GM20000 (cell line): ENCODE data around the gene TAL1.

Experiments used
- DNase-seq: peaks from one replicate; pipeline ENCODE4 v3.0.0; 2012; ENCODE audit warnings: low spot score
- TF ChIP-seq, protein P1 (sequence below): IDR thresholded peaks from 2 replicates; pipeline ENCODE4 v1.5.1; 2012; ENCODE audit warnings: mild to moderate bottlenecking, control low read depth; ENCODE audit errors: extremely low read depth, missing control alignments

The TAL1 gene

DNA sequence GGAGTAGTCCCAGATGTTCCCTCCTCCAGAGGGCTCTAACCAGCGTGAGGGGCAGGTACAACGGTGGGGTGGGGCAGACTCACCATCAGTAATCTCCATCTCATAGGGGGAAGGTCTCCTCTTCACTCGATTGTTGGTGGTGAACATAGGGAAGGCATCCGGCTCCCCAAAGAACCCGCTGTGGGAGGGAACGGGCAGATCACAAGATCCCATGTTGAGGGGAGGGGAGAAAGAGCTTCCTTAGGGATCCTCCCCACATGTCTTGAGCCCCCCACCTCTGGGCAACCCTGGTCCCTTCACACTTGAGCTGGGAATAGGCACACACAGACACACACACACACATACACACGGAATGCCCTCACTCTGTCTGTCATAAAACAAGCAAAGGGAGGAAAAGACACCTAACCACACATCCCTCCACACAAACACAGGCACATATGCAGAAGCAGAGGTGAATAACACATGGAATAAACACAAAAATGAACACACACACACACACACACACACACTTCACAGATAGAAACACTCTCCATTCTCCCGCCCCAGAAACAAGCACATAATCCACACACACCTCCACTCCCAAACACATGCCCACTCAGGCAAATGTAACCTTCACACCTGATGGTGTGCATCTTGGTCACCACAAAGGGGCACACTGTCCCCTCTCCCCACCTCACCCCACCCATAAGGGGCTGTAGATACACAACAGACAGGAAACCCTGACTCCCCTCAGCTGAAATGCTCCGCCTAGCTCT, 7.9 kb downstream of the TAL1 start:
- TF ChIP-seq, protein P1, sequence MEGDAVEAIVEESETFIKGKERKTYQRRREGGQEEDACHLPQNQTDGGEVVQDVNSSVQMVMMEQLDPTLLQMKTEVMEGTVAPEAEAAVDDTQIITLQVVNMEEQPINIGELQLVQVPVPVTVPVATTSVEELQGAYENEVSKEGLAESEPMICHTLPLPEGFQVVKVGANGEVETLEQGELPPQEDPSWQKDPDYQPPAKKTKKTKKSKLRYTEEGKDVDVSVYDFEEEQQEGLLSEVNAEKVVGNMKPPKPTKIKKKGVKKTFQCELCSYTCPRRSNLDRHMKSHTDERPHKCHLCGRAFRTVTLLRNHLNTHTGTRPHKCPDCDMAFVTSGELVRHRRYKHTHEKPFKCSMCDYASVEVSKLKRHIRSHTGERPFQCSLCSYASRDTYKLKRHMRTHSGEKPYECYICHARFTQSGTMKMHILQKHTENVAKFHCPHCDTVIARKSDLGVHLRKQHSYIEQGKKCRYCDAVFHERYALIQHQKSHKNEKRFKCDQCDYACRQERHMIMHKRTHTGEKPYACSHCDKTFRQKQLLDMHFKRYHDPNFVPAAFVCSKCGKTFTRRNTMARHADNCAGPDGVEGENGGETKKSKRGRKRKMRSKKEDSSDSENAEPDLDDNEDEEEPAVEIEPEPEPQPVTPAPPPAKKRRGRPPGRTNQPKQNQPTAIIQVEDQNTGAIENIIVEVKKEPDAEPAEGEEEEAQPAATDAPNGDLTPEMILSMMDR = no peak
- DNase-seq = no peak

DNA sequence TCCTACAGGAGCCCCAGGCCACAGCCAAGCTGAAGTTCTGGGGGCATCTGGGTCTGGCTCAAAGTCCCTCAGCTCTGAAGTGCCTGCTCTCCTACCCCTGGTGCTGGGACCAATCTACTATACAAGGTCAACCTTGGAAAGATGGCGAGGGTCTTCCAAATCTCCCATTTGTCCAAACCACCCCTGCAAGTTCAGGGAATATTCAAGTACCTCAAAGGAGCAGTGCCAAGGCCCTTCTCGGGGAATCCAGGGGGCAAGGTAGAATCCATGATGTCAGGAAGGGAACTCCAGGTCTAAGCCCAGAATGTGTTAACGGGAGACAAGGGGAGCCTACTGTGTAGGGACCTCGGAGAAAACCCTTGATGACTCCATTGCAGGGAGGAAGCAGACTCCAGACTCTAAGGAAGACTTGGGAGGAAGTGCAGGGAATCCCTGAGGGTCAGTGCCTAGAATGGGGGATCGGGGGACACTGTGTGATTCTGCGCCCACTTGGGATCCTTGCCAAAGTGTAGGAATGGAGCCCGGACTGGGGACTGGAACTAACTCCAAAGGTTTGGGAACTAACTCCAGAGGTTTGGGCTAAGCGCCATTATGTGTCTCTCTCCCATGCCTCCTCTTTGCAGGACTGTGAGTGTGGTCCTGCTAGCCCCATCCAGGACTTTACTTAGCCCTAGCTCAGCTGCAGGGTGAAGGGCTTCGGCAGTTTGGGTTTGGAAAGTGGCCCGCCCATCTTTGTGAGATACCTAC, 8.7 kb downstream of the TAL1 start:
- no peak for DNase-seq
- TF ChIP-seq, protein P1 = no peak

DNA sequence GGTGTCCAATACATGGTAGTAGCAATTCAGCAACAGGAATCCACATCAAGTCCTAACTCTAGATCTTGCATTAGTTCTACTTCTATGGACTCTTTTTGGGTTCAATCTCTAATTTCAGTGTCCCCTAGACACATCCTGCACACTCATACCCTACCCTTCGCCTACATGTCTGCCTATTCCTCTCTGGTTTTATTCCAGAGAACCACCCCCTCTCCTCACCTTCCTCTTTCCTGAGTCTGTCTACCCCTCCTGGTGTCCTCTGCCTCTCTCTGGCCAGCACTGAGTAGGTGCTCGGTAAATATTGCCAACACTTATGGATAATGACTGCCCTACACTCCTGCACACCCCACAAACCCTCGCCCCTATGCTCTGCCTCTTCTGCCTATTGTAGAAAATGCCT, 9.5 kb downstream of the TAL1 start:
- TF ChIP-seq, protein P1 = no peak
- DNase-seq = no peak

DNA sequence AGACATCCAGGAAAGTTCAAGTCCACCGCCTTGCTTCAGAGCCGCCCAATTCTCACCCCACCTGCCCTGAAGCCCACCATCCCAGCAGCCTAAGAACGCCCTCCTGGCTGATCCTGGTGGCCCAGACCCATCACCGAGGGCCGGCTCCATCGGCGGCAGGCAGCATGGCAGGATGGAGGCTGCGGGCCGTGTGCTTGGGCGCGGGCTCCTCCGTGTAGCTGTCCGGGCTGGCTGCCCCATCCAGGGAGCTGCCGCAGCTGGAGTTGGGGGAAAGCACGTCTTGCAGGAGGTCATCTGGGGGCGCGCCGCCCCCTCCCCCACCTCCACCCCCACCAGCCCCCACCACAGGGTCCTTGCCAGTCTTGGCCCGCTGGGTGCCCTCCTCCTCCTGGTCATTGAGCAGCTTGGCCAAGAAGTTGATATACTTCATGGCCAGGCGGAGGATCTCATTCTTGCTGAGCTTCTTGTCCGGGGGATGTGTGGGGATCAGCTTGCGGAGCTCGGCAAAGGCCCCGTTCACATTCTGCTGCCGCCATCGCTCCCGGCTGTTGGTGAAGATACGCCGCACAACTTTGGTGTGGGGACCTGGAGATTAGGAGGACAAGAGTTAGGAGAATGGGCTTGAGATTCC, 12.3 kb downstream of the TAL1 start:
- DNase-seq = no peak
- TF ChIP-seq, protein P1 = no peak

DNA sequence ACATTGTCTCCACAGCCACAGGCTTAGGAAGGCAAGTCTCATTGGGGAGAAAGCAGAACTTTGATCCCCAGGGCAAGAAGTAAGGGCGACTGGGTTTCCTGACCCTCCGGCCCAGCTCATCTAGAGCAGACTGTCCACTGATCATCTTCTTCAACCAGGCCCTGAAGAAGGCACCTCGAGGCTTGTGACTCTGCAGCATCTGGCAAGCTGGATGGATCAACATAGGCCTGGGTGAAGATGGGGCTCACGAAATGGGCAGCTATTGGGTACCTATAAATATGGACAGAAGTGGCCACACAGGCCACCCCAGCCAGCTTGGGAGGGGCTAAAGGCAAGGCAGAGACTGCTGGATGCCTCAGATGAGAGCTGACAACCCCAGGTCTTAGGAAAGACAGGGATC, 13.0 kb downstream of the TAL1 start:
- TF ChIP-seq, protein P1 = no peak
- no peak for DNase-seq

DNA sequence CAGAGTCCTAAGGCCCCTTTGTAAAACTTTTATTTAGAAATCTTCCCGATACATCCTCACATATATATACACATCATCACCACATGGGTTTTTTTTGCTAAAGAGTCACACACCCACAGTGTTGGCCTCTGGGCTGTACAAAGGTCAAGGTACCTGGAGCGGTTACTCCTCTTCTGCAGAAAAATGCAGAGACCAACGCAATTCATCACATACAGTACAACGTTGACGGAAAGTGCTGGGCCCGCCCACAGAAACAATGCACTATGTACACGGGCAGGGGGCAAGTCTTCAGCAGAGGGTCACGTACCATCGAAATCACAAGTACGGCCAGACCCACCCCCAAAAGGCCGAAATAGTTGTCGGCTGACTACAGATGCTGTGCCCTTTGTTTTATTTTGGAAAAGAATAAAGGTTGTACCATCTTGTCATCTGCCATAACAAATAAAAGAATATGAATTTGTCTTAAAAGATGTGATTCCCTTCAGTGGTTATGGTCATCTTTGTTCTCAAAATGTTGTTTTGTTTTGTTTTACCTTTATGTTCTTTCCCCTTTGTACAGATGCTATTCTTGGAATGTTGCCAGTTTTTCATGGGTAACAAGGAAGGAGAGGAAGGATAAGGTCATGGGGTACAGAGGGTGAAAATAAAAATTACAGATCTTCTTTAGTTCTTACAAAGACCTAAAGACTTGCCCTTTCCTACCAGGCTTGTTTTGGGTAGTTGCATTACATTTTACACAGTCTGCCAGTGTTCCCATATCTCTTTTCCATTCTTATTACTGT, 15.6 kb downstream of the TAL1 start:
- TF ChIP-seq, protein P1 = no peak
- no peak for DNase-seq
